ENCODE data around the gene SMTNL2. TPM values are rescaled to one million over a fixed set of nuclear protein-coding genes. Genes with fewer than 3 reads are reported as not detected.
"Not testable (repeated sequence)": the region's sequence is repeated elsewhere in the genome, so short reads cannot be mapped to it uniquely, and the experiment has no call there.

Gene SMTNL2
- total RNA-seq, 2 experiments from 2014 or later, result not detected

DNA sequence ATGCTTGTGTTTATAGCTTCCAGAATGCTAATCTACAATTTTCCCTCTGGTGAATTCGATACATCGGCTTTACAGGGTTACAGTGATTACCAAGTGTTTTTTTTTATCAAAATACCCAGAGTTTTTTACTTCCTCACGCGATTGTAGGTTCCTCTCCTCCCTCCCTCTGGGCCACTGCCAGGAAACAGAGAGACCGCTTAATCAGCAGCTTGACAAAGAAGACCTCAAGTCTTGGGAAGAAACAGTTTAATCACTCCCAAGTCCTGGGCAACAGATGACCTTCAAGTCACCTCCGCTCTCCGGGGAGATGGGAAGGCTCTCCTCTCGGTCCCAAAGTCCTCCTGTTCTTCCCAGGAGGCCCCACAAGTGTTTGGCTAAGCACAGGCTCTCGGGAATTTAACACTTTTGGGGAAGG lies 23.5 kb downstream of the SMTNL2 start:
- H3K27ac Mint-ChIP-seq, result no peak overlapping the region
- no peak for ATAC-seq
- H3K27me3 Mint-ChIP-seq, result peaks cover 16% of the 10 kb centered on the region
- POLR2A ChIA-PET, result no interaction called here
- no peak for DNase-seq
- no peaks in the 10 kb centered on the region for H3K36me3 Mint-ChIP-seq (ENCODE audit: low read depth)
- CTCF ChIA-PET, result interaction anchor here (0.9 to 2.2 kb wide), 2 partner anchors 13 to 40 kb away, joined by 3 to 8 read pairs; no protein-coding TSS in a partner anchor
- no peaks in the 10 kb centered on the region for H3K4me1 Mint-ChIP-seq
- intact Hi-C loops (cut with DNase I, micrococcal nuclease), result no loop called here
- H3K9me3 Mint-ChIP-seq (ENCODE audit: low read depth), result no peaks in the 10 kb centered on the region
- H3K4me3 Mint-ChIP-seq, result no peak overlapping the region

- DNase-seq (no peak), ATAC-seq (no peak)
- ChIA-PET CTCF (interaction anchor here (2.9 kb wide), 1 partner anchor 16 kb away, joined by 9 read pairs; no protein-coding TSS in a partner anchor), POLR2A (no interaction called here)
- intact Hi-C loops (cut with DNase I, micrococcal nuclease), result no loop called here
- no peaks in the 10 kb centered on the region for H3K9me3 Mint-ChIP-seq (ENCODE audit: low read depth)
- H3K4me1 Mint-ChIP-seq, result no peaks in the 10 kb centered on the region
- no peaks in the 10 kb centered on the region for H3K36me3 Mint-ChIP-seq (ENCODE audit: low read depth)
- H3K4me3 Mint-ChIP-seq, result no peak overlapping the region
- no peak overlapping the region for H3K27ac Mint-ChIP-seq
- H3K27me3 Mint-ChIP-seq, result peaks cover 16% of the 10 kb centered on the region
These were observed 25.4 kb downstream of the SMTNL2 start for GRCh38 chr17:4609761-4610160.

DNA sequence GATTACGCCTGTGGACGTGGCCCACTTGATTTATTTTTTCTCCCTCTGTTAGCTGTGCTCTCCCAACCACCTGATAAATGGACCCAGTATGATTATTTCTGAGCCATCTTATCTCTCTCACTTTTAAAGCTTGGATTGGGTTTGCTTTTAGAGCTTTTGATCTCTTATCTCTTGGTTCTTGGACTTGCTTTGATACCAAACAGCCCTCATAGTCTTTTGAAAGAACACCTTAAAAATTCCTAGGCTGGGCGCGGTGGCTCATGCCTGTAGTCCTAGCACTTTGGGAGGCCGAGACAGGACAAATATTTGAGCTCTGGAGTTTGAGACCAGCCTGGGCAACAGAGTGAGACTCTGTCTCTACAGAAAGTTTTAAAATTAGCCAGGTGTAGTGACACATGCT lies 25.8 kb downstream of the SMTNL2 start:
- no peak overlapping the region for H3K27ac Mint-ChIP-seq
- CTCF ChIA-PET, result interaction anchor here (0.9 to 2.9 kb wide), 2 partner anchors 15 to 359 kb away, joined by 3 to 9 read pairs; no protein-coding TSS in a partner anchor
- ATAC-seq (no peak), DNase-seq (no peak)
- H3K4me3 Mint-ChIP-seq, result no peak overlapping the region
- H3K4me1 Mint-ChIP-seq, result no peaks in the 10 kb centered on the region
- no peaks in the 10 kb centered on the region for H3K36me3 Mint-ChIP-seq (ENCODE audit: low read depth)
- POLR2A ChIA-PET, result no interaction called here
- H3K9me3 Mint-ChIP-seq (ENCODE audit: low read depth), result no peaks in the 10 kb centered on the region
- peaks cover 16% of the 10 kb centered on the region for H3K27me3 Mint-ChIP-seq
- intact Hi-C loops (cut with DNase I, micrococcal nuclease), result no loop called here

DNA sequence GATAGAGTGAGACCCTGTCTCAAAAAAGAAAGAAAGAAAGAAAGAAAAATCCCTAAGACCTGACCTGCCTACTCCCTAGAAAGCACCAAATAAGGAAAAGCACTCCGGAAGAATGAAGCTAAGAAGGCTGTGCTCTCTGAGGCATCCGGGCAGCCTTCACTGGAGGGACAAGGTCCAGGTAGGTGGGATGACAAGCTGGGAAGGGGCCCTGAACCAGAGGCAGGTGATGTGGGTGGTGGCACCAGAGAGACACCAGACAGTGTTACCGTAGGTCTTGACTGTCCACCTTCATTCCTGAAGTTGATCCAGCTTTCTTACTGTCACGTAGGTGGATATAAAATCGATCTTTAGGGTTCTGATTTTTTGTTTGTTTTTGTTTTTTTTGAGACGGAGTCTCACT lies 26.3 kb downstream of the SMTNL2 start:
- Mint-ChIP-seq H3K27me3 (peaks cover 18% of the 10 kb centered on the region), H3K36me3 (ENCODE audit: low read depth) (no peaks in the 10 kb centered on the region), H3K4me3 (no peak overlapping the region), H3K27ac (no peak overlapping the region), H3K4me1 (no peaks in the 10 kb centered on the region), H3K9me3 (ENCODE audit: low read depth) (no peaks in the 10 kb centered on the region)
- POLR2A ChIA-PET, result no interaction called here
- DNase-seq (no peak), ATAC-seq (no peak)
- intact Hi-C loops (cut with DNase I, micrococcal nuclease), result no loop called here
- CTCF ChIA-PET, result interaction anchor here (0.9 to 2.9 kb wide), 2 partner anchors 15 to 359 kb away, joined by 3 to 9 read pairs; no protein-coding TSS in a partner anchor

GRCh38 chr17:4616476-4616875 lies 32.1 kb downstream of the SMTNL2 start:
- Mint-ChIP-seq H3K27me3 (peaks cover 8% of the 10 kb centered on the region), H3K36me3 (ENCODE audit: low read depth) (no peaks in the 10 kb centered on the region), H3K27ac (no peak overlapping the region), H3K4me3 (no peak overlapping the region), H3K9me3 (ENCODE audit: low read depth) (no peaks in the 10 kb centered on the region), H3K4me1 (no peaks in the 10 kb centered on the region)
- ChIA-PET CTCF (interaction anchor here (0.8 to 1.8 kb wide), 4 partner anchors 17 to 27 kb away, joined by 3 to 4 read pairs (median 3); no protein-coding TSS in a partner anchor), POLR2A (no interaction called here)
- DNase-seq (no peak), ATAC-seq (no peak)
- intact Hi-C loops (cut with DNase I, micrococcal nuclease), result no loop called here

- H3K9me3 Mint-ChIP-seq (ENCODE audit: low read depth), result no peaks in the 10 kb centered on the region
- ChIA-PET POLR2A (no interaction called here), CTCF (no interaction called here)
- no peaks in the 10 kb centered on the region for H3K36me3 Mint-ChIP-seq (ENCODE audit: low read depth)
- DNase-seq, result no peak
- intact Hi-C loops (cut with DNase I, micrococcal nuclease), result no loop called here
- H3K4me3 Mint-ChIP-seq, result no peak overlapping the region
- H3K27me3 Mint-ChIP-seq, result peaks cover 8% of the 10 kb centered on the region
- H3K27ac Mint-ChIP-seq, result no peak overlapping the region
- ATAC-seq, result no peak
- no peaks in the 10 kb centered on the region for H3K4me1 Mint-ChIP-seq
These were observed 32.8 kb downstream of the SMTNL2 start for GRCh38 chr17:4617090-4617489.

DNA sequence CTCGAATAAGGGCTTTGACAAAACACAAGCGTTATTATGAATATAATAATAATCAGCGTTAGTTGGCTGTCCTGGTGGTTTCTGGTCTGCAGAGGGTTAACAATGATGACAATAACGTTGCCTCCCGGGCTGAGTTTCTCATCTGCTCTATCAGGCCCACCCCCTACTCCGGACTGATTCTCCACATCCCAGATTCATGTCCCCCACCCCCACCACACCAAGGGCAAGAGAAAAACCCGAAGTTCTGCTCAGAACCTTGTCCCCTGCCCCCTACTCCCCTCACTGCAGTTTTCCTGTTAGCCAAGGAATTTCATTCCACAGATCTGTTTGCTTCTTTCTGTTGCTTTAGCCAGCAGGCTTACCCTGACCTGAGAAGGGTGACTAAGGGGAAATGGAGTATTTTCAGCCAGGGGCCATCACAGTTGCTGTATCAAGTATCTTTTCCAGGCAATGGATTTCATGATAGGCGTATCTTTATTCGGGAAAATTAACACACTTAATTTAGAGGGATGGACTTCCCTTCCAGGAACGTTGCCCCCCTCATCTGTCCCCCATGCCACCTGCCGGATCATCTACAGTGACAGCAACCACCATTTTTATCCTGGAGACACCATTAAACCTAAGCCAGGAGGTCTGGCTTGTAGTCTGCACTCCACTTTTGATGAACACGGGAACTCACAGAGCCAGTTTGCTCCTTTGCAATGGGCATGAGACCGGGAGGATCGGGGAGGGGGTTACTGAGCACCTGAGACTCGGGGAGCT lies 33.4 kb downstream of the SMTNL2 start:
- Mint-ChIP-seq H3K36me3 (ENCODE audit: low read depth) (no peaks in the 10 kb centered on the region), H3K4me1 (no peaks in the 10 kb centered on the region), H3K4me3 (no peak overlapping the region), H3K27me3 (peaks cover 8% of the 10 kb centered on the region), H3K9me3 (ENCODE audit: low read depth) (no peaks in the 10 kb centered on the region), H3K27ac (no peak overlapping the region)
- CTCF ChIA-PET, result interaction anchor here (0.7 kb wide), 1 partner anchor 285 kb away, joined by 3 read pairs; the partner anchor contains the start of gene CHRNE
- DNase-seq (no peak), ATAC-seq (no peak)
- POLR2A ChIA-PET, result interaction anchor here (0.6 kb wide), 1 partner anchor 601 kb away, joined by 3 read pairs; no protein-coding TSS in a partner anchor
- intact Hi-C loops (cut with DNase I, micrococcal nuclease), result no loop called here

DNA sequence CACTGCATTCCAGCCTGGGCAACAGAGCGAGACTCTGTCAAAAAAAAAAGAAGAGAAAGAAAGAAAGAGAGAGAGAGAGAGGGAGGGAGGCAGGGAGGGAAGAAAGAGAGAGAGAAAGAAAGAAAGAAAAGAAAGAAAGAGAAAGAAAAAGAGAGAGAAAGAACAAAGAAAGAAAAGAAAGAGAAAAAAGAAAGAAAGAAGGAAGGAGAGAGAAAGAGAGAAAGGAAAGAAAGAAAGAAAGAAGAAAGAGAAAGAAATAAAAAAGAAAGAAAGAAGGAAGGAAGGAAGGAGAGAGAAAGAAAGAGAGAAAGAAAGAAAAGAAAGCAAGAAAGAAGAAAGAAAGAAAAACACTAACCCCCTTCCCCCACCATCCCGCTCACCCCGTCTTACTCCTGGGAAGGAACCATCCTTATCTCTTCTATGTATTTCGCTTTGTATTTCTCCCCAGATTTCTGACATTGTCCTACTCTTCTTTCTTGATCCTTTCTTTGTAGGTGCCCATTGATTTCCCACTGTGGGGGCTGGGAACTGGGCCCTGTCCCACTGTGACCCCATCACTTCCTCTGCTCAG lies 36.3 kb downstream of the SMTNL2 start:
- Mint-ChIP-seq H3K27me3 (peaks cover 16% of the 10 kb centered on the region), H3K4me3 (no peak overlapping the region), H3K9me3 (ENCODE audit: low read depth) (no peaks in the 10 kb centered on the region), H3K4me1 (no peaks in the 10 kb centered on the region), H3K27ac (no peak overlapping the region), H3K36me3 (ENCODE audit: low read depth) (no peaks in the 10 kb centered on the region)
- ChIA-PET POLR2A (no interaction called here), CTCF (interaction anchor here (0.6 to 1.0 kb wide), 2 partner anchors 14 to 55 kb away, joined by 3 read pairs; no protein-coding TSS in a partner anchor)
- DNase-seq, result no peak
- no peak for ATAC-seq
- intact Hi-C loops (cut with DNase I, micrococcal nuclease), result no loop called here

- H3K27me3 Mint-ChIP-seq, result peaks cover 16% of the 10 kb centered on the region
- intact Hi-C loops (cut with DNase I, micrococcal nuclease), result no loop called here
- POLR2A ChIA-PET, result no interaction called here
These were observed 38.0 kb downstream of the SMTNL2 start for GRCh38 chr17:4622375-4622774.

DNA sequence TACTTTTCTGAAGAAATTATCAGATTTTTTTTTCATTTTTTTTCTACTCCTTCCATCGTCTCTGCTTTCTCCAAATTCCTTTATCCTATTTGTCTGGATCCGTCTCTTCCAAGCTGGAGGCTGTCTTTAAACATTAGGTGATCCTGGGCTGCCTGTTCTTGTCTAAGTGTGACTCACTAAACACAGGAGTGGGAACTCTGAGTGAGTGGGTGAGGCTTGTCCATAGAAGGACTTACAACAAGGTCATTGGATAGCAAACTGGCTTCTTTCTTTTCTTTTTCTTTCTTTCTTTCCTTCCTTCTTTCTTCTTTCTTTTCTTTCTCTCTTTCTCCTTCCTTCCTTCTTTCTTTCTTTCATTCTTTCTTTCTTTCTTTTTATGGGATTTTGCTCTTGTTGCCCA lies 38.9 kb downstream of the SMTNL2 start:
- H3K27me3 Mint-ChIP-seq, result peaks cover 13% of the 10 kb centered on the region
- H3K4me1 Mint-ChIP-seq, result no peaks in the 10 kb centered on the region
- no peak overlapping the region for H3K4me3 Mint-ChIP-seq
- CTCF ChIA-PET, result interaction anchor here (0.6 to 1.3 kb wide), 5 partner anchors 49 to 208 kb away, joined by 3 read pairs; no protein-coding TSS in a partner anchor
- POLR2A ChIA-PET, result no interaction called here
- intact Hi-C loops (cut with DNase I, micrococcal nuclease), result no loop called here
- no peak overlapping the region for H3K27ac Mint-ChIP-seq
- H3K9me3 Mint-ChIP-seq (ENCODE audit: low read depth), result no peaks in the 10 kb centered on the region
- ATAC-seq, result no peak
- no peak for DNase-seq
- no peaks in the 10 kb centered on the region for H3K36me3 Mint-ChIP-seq (ENCODE audit: low read depth)

More at GRCh38 chr17:4622375-4622774, 38.0 kb downstream of the SMTNL2 start:
- Mint-ChIP-seq H3K9me3 (ENCODE audit: low read depth) (no peaks in the 10 kb centered on the region), H3K4me3 (no peak overlapping the region), H3K36me3 (ENCODE audit: low read depth) (no peaks in the 10 kb centered on the region), H3K27ac (no peak overlapping the region), H3K4me1 (no peaks in the 10 kb centered on the region)
- DNase-seq (no peak), ATAC-seq (no peak)
- CTCF ChIA-PET, result interaction anchor here (0.8 to 1.3 kb wide), 6 partner anchors 9 to 207 kb away, joined by 3 to 4 read pairs (median 3); no protein-coding TSS in a partner anchor

DNA sequence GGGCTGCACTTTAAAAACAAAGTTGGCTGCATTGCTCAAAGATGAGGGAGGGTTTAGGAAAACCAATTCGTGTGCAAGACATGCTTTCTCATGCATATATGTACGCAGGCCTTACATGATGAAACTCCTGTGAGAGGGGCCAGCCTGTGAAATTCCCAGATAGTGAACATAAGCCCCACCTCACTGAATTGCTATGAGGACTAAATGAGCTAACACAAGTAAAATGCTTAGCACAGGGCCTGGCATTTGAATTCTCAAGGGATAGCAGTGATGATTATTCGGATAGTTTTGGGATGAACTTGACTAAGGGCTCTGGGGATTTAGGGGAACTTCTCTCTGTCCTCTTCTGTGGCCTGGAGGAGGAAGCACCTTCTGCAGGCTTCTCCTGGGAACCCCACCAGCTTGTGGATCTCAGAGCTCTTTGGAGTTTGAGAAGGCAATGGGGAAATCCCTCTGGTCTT lies 40.2 kb downstream of the SMTNL2 start:
- POLR2A ChIA-PET; intact Hi-C loops (cut with DNase I, micrococcal nuclease); H3K27ac Mint-ChIP-seq; H3K36me3 Mint-ChIP-seq (ENCODE audit: low read depth); DNase-seq; H3K9me3 Mint-ChIP-seq (ENCODE audit: low read depth); H3K4me3 Mint-ChIP-seq; ATAC-seq; H3K4me1 Mint-ChIP-seq: not testable (repeated sequence)
- peaks cover 13% of the 10 kb centered on the region for H3K27me3 Mint-ChIP-seq
- CTCF ChIA-PET, result interaction anchor here (0.7 to 4.5 kb wide), 14 partner anchors 10 to 877 kb away, joined by 3 to 78 read pairs (median 4); no protein-coding TSS in a partner anchor
